ENCODE data around the gene SSBP3. TPM values are rescaled to one million over a fixed set of nuclear protein-coding genes. Genes with fewer than 3 reads are reported as not detected.
A peak's percentile ranks its signal among the peaks of the same experiment; 100 is the strongest.

SSBP3 gene
- total RNA-seq, 1 donor from 2014 or later = 51.0 TPM

DNA sequence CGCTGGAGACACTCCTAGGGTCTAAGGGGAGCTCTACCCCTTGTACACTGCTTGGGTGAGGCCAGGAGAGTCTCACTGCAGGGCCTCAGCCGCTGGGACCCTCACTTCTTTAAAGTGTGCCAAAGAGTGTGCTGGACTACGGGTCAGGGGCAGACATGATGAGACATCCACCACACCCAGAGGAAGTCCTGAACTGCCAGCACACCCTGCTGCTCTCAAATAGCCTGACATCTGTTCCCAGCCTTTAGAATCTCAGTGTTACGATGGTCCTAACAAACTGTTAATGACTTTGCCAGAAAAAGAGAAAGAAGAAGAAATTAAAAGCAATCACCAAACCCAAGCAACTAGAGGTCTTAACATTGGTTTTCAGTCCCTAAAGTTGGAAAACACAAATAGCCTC, 157.2 kb downstream of the SSBP3 start:
- peaks cover 22 to 28% of the 10 kb centered on the region in 2 donors for H3K36me3 ChIP-seq

DNA sequence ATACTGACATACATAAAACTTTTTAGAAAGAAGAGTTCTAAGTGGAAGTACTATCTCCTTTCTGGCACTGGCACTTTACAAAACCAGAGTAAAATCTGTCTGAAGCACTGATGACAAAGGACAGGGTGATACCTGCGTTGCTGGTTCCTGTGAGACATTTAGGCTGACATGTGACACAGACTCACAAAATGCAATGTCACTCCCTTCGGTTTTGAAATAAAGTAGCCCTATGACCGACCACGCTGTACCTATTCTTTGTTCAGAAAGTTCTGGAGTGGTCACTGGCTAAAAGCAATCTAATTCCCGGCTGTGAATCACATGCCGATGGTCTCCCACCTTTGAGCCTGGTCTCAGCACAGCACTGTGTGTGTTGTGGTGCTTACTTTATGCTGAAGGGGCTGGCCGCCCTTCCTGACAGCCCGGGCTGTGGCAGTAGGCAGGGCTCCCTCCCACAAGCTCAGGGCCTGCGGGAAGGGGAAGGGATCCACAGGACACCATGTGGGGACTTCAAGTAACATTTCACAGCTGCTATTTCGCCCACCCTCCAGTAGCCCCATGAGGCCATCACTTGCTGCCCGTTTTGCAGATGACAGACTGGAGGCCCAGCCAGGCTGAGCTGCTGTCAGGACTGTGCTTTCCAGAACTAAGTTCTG, 158.2 kb downstream of the SSBP3 start:
- no peak for DNase-seq (ENCODE audit: low spot score in 2 of 2)
- H3K4me1 ChIP-seq = peaks cover 0 to 2% of the 10 kb centered on the region in 2 donors
- H3K4me3 ChIP-seq = no peak overlapping the region
- intact Hi-C loops (cut with DNase I) = no loop called here
- TF ChIP-seq, protein P1, sequence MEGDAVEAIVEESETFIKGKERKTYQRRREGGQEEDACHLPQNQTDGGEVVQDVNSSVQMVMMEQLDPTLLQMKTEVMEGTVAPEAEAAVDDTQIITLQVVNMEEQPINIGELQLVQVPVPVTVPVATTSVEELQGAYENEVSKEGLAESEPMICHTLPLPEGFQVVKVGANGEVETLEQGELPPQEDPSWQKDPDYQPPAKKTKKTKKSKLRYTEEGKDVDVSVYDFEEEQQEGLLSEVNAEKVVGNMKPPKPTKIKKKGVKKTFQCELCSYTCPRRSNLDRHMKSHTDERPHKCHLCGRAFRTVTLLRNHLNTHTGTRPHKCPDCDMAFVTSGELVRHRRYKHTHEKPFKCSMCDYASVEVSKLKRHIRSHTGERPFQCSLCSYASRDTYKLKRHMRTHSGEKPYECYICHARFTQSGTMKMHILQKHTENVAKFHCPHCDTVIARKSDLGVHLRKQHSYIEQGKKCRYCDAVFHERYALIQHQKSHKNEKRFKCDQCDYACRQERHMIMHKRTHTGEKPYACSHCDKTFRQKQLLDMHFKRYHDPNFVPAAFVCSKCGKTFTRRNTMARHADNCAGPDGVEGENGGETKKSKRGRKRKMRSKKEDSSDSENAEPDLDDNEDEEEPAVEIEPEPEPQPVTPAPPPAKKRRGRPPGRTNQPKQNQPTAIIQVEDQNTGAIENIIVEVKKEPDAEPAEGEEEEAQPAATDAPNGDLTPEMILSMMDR (IDR thresholded peaks at IDR 0.05) = no peak
- peaks cover 22 to 37% of the 10 kb centered on the region in 2 donors for H3K36me3 ChIP-seq
- no peaks in the 10 kb centered on the region for H3K27me3 ChIP-seq
- H3K9me3 ChIP-seq = no peaks in the 10 kb centered on the region
- no peak overlapping the region for H3K27ac ChIP-seq

More for the DNA sequence above, 157.2 kb downstream of the SSBP3 start:
- Histone ChIP-seq H3K27me3 (no peaks in the 10 kb centered on the region), H3K9me3 (no peaks in the 10 kb centered on the region), H3K27ac (no peak overlapping the region), H3K4me1 (peaks cover 0 to 2% of the 10 kb centered on the region in 2 donors), H3K4me3 (no peak overlapping the region)
- TF ChIP-seq, protein P1 (IDR thresholded peaks at IDR 0.05) = no peak
- peak in 1 of 2 donors; percentile 52 for DNase-seq (ENCODE audit: low spot score in 2 of 2)
- intact Hi-C loops (cut with DNase I) = no loop called here

DNA sequence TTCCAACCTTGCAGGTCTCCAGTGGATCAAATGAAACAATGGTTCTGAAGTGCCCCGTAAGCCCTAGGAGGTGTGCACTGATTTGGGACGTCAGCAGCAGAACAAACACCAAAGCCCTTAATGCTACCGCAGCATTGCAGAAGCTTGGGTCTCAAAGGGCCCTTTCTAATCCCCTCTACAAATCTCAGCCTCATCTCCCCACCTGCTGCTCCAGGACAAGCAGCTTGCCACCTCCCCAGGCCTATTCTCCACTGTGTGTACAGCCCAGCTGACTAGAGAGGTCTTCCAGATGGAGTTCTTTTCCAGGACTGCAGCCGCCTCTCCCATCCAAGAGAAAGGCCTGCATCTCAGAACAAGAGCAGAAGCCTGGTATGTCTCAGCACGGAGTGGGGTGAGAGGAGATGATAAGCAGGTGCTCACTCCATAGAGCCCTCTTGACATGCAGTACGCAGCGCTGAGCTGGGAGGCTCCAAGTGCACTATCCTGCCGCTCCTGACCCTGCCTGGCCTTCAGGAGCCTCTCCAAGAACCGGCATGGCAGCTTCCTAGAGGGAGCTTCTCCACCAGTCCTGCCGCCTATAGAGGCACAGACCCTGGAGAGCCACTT, 160.0 kb downstream of the SSBP3 start:
- Histone ChIP-seq H3K9me3 (no peaks in the 10 kb centered on the region), H3K36me3 (peaks cover 30 to 47% of the 10 kb centered on the region in 2 donors), H3K27ac (no peak overlapping the region), H3K4me1 (peaks cover 0 to 2% of the 10 kb centered on the region in 2 donors), H3K4me3 (no peak overlapping the region), H3K27me3 (no peaks in the 10 kb centered on the region)
- TF ChIP-seq, protein P1 (IDR thresholded peaks at IDR 0.05) = no peak
- DNase-seq (ENCODE audit: low spot score in 2 of 2) = no peak
- intact Hi-C loops (cut with DNase I) = no loop called here

DNA sequence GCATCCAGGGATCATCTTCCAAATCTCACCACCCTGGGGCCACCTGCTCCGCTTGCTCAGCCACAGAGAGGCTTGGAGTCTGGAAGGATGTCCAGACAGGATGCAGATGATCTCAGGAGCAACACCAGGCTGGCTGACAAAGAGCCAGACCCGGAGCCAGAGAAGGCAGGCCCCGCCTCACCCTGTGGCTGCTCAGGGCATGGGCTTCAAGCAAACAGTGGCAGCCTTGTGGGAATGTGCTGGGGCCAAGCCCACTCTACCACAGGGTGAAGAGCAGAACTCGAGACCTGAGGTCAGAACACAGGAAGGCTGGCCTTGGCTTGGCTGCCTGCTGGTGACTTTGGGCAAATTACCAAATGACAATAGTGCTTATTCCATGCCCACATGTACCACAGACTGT, 160.7 kb downstream of the SSBP3 start:
- no peak overlapping the region for H3K4me3 ChIP-seq
- DNase-seq (ENCODE audit: low spot score in 2 of 2) = no peak
- H3K27ac ChIP-seq = no peak overlapping the region
- peaks cover 0 to 2% of the 10 kb centered on the region in 2 donors for H3K4me1 ChIP-seq
- intact Hi-C loops (cut with DNase I) = no loop called here
- TF ChIP-seq, protein P1 (IDR thresholded peaks at IDR 0.05) = no peak
- H3K9me3 ChIP-seq = no peaks in the 10 kb centered on the region
- H3K36me3 ChIP-seq = peaks cover 29 to 50% of the 10 kb centered on the region in 2 donors
- H3K27me3 ChIP-seq = no peaks in the 10 kb centered on the region

DNA sequence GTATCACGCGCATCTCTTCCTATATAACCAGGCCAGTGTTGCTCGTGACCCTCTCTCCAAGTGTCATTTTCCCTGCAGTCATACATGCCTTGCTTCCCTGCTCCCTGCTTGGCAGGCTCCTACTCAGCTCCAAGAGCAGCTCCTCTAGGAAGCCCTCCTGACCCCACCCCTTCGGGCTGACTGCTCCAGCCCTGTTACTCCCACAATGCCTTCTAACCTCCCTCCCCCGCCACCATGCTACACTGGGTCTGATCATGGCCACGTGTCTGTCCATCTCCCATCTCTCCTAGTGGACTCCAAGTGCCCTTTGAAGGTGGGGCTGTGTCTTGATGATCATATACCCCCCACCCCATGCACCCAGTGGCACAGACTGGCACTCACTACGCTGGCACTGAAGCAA, 161.5 kb downstream of the SSBP3 start:
- Histone ChIP-seq H3K36me3 (peaks cover 30 to 50% of the 10 kb centered on the region in 2 donors), H3K27me3 (no peaks in the 10 kb centered on the region), H3K4me3 (no peak overlapping the region), H3K4me1 (peaks cover 0 to under 1% of the 10 kb centered on the region in 2 donors), H3K9me3 (no peaks in the 10 kb centered on the region), H3K27ac (no peak overlapping the region)
- intact Hi-C loops (cut with DNase I) = no loop called here
- TF ChIP-seq, protein P1 (IDR thresholded peaks at IDR 0.05) = no peak
- DNase-seq (ENCODE audit: low spot score in 2 of 2) = no peak
